ENCODE measurements around the gene KRT20. TPM values are rescaled to one million over a fixed set of nuclear protein-coding genes. Genes with fewer than 3 reads are reported as not detected.

The KRT20 gene
- total RNA-seq, 1 donor from 2014 or later = not detected

GRCh38 chr17:40914075-40914855 is 29.2 kb upstream of the KRT20 start:
- Mint-ChIP-seq H3K4me3 (ENCODE audit: unreplicated experiment) (no peak overlapping the region), H3K4me1 (ENCODE audit: unreplicated experiment) (peaks cover 34% of the 10 kb centered on the region), H3K27ac (ENCODE audit: unreplicated experiment) (no peak overlapping the region), H3K9me3 (ENCODE audit: unreplicated experiment) (no peaks in the 10 kb centered on the region), H3K27me3 (ENCODE audit: unreplicated experiment) (no peaks in the 10 kb centered on the region), H3K36me3 (ENCODE audit: unreplicated experiment) (no peaks in the 10 kb centered on the region)
- DNase-seq (ENCODE audit: extremely low spot score, unreplicated experiment) = no peak
- no peak for TF ChIP-seq CTCF (IDR thresholded peaks at IDR 0.05)

GRCh38 chr17:40912486-40913210 is 27.6 kb upstream of the KRT20 start:
- Mint-ChIP-seq H3K27ac (ENCODE audit: unreplicated experiment) (no peak overlapping the region), H3K4me3 (ENCODE audit: unreplicated experiment) (no peak overlapping the region), H3K4me1 (ENCODE audit: unreplicated experiment) (peaks cover 38% of the 10 kb centered on the region), H3K36me3 (ENCODE audit: unreplicated experiment) (no peaks in the 10 kb centered on the region), H3K9me3 (ENCODE audit: unreplicated experiment) (no peaks in the 10 kb centered on the region), H3K27me3 (ENCODE audit: unreplicated experiment) (no peaks in the 10 kb centered on the region)
- TF ChIP-seq CTCF (IDR thresholded peaks at IDR 0.05) = no peak
- no peak for DNase-seq (ENCODE audit: extremely low spot score, unreplicated experiment)

- Mint-ChIP-seq H3K4me3 (ENCODE audit: unreplicated experiment) (no peak overlapping the region), H3K27me3 (ENCODE audit: unreplicated experiment) (no peaks in the 10 kb centered on the region), H3K36me3 (ENCODE audit: unreplicated experiment) (no peaks in the 10 kb centered on the region), H3K27ac (ENCODE audit: unreplicated experiment) (peak overlapping the region; percentile 89), H3K4me1 (ENCODE audit: unreplicated experiment) (peaks cover 32% of the 10 kb centered on the region), H3K9me3 (ENCODE audit: unreplicated experiment) (no peaks in the 10 kb centered on the region)
- TF ChIP-seq CTCF (IDR thresholded peaks at IDR 0.05) = no peak
- no peak for DNase-seq (ENCODE audit: extremely low spot score, unreplicated experiment)
These were observed 25.4 kb upstream of the KRT20 start for GRCh38 chr17:40910441-40910841.

GRCh38 chr17:40909755-40910154 is 24.7 kb upstream of the KRT20 start:
- Mint-ChIP-seq H3K4me3 (ENCODE audit: unreplicated experiment) (no peak overlapping the region), H3K36me3 (ENCODE audit: unreplicated experiment) (no peaks in the 10 kb centered on the region), H3K4me1 (ENCODE audit: unreplicated experiment) (peaks cover 28% of the 10 kb centered on the region), H3K9me3 (ENCODE audit: unreplicated experiment) (no peaks in the 10 kb centered on the region), H3K27me3 (ENCODE audit: unreplicated experiment) (no peaks in the 10 kb centered on the region), H3K27ac (ENCODE audit: unreplicated experiment) (peak overlapping the region; percentile 89)
- no peak for TF ChIP-seq CTCF (IDR thresholded peaks at IDR 0.05)
- DNase-seq (ENCODE audit: extremely low spot score, unreplicated experiment) = no peak

DNA sequence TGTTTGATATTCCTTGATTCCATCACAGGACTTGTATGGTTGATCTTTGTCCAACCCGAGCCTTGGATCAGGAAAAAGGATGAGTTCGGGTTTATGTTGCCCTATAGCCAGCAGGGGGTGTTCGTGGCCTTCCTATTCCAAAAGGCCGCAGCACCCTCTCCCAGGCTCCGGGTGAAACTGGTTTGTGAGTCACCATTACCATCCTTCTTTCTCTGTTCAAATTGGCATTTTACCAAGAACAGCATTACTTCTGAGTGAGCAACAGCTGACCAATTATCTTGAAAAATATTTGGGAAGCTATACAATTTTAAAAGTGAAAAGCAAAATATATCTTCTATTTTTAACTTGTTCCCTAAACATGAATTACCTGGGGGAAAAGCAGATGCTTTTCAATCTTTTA is 24.3 kb upstream of the KRT20 start:
- H3K4me3 Mint-ChIP-seq (ENCODE audit: unreplicated experiment) = no peak overlapping the region
- H3K27me3 Mint-ChIP-seq (ENCODE audit: unreplicated experiment) = no peaks in the 10 kb centered on the region
- peak overlapping the region; percentile 89 for H3K27ac Mint-ChIP-seq (ENCODE audit: unreplicated experiment)
- H3K36me3 Mint-ChIP-seq (ENCODE audit: unreplicated experiment) = no peaks in the 10 kb centered on the region
- peak; percentile 94 for DNase-seq (ENCODE audit: extremely low spot score, unreplicated experiment)
- H3K4me1 Mint-ChIP-seq (ENCODE audit: unreplicated experiment) = peaks cover 28% of the 10 kb centered on the region
- peak; percentile 86 for TF ChIP-seq CTCF (IDR thresholded peaks at IDR 0.05)
- no peaks in the 10 kb centered on the region for H3K9me3 Mint-ChIP-seq (ENCODE audit: unreplicated experiment)

All from osteocyte (in vitro differentiated cells).